CD8-positive, alpha-beta memory T cell (primary cell): ENCODE measurements around the gene KCNJ4. TPM values are rescaled to one million over a fixed set of nuclear protein-coding genes. Genes with fewer than 3 reads are reported as not detected.
A peak's percentile ranks its signal among the peaks of the same experiment; 100 is the strongest.
"Not testable (repeated sequence)": the region's sequence is repeated elsewhere in the genome, so short reads cannot be mapped to it uniquely, and the experiment has no call there.

Experiments used
- CTCF ChIA-PET: fragments of 350-600 bp; sonication (Branson Sonifier 250); formaldehyde crosslinking; loops from one replicate; lab custom pipeline; 2021; ENCODE audit warnings: antibody characterized with exemption; lab: Charles Lee
- POLR2A ChIA-PET: fragments of 350-600 bp; sonication (Branson Sonifier 250); formaldehyde crosslinking; loops from one replicate; lab custom pipeline; 2021; ENCODE audit warnings: antibody characterized with exemption; lab: Charles Lee
- DNase-seq, 5 donors: peaks; one replicate each; pipeline versions ENCODE4 v3.0.0 to v3.0.0-alpha.2; 2020 to 2022; ENCODE audit warnings: mixed read lengths in 1 of 5
- H3K27ac ChIP-seq: one replicate; pipeline ENCODE4 v1.7.0; 2013; ENCODE audit warnings: low read depth, mild to moderate bottlenecking, low read length, moderate library complexity
- H3K27me3 ChIP-seq: 2 replicates; pipeline ENCODE4 v1.7.0; 2013; ENCODE audit warnings: low read length, mild to moderate bottlenecking; ENCODE audit not compliant: insufficient read depth, poor library complexity, severe bottlenecking
- H3K36me3 ChIP-seq: 2 replicates; pipeline ENCODE4 v1.7.0; 2013; ENCODE audit warnings: mild to moderate bottlenecking, low read length, moderate library complexity; ENCODE audit not compliant: insufficient read depth
- H3K4me1 ChIP-seq: 2 replicates; pipeline ENCODE4 v1.7.0; 2013; ENCODE audit warnings: mild to moderate bottlenecking, low read length, moderate library complexity; ENCODE audit not compliant: insufficient read depth
- H3K4me3 ChIP-seq: 2 replicates; pipeline ENCODE4 v1.7.0; 2013; ENCODE audit warnings: mild to moderate bottlenecking, low read length
- H3K9me3 ChIP-seq: 2 replicates; pipeline ENCODE4 v1.7.0; 2013; ENCODE audit warnings: mild to moderate bottlenecking, low read length
- H3K27ac Mint-ChIP-seq, 8 donors: one replicate each; pipeline ENCODE4 v1.8.0; 2020 to 2021; ENCODE audit warnings: mixed read lengths in 8 of 8, mild to moderate bottlenecking in 6 of 8, inconsistent platforms in 3 of 8, moderate library complexity in 3 of 8
- H3K27me3 Mint-ChIP-seq, 2 donors: one replicate each; pipeline ENCODE4 v1.8.0; 2020 to 2021; ENCODE audit warnings: mixed read lengths in 2 of 2, mild to moderate bottlenecking in 1 of 2, moderate library complexity in 1 of 2
- H3K36me3 Mint-ChIP-seq, 3 donors: one replicate each; pipeline ENCODE4 v1.8.0; 2020 to 2021; ENCODE audit warnings: mixed read lengths in 3 of 3, inconsistent platforms in 1 of 3, mild to moderate bottlenecking in 1 of 3
- H3K4me1 Mint-ChIP-seq, 3 donors: one replicate each; pipeline ENCODE4 v1.8.0; 2020 to 2021; ENCODE audit warnings: mixed read lengths in 3 of 3, inconsistent platforms in 1 of 3, mild to moderate bottlenecking in 1 of 3
- H3K4me3 Mint-ChIP-seq, 7 donors: one replicate each; pipeline ENCODE4 v1.8.0; 2020 to 2021; ENCODE audit warnings: mixed read lengths in 7 of 7, mild to moderate bottlenecking in 6 of 7, moderate library complexity in 4 of 7, inconsistent platforms in 2 of 7
- H3K9me3 Mint-ChIP-seq, 5 donors: one replicate each; pipeline ENCODE4 v1.8.0; 2020 to 2022; ENCODE audit warnings: mixed read lengths in 5 of 5, mild to moderate bottlenecking in 3 of 5, moderate library complexity in 2 of 5, inconsistent platforms in 1 of 5
- polyA plus RNA-seq: library from polyadenylated mRNA; unstranded; fragments of 300-500 nt; fragmentation: Illumina TruSeq; gene quantifications from one replicate; pipeline ENCODE4 v1.2.3, GENCODE V29; 2021
- total RNA-seq, 2 experiments: library from RNA; stranded (reverse); gene quantifications; one replicate each; pipeline ENCODE4 v1.2.3, GENCODE V29; 2021

The KCNJ4 gene
- total and polyA plus RNA-seq, 3 experiments from 2014 or later, result not detected

- H3K27me3 Mint-ChIP-seq, H3K27ac Mint-ChIP-seq, H3K36me3 Mint-ChIP-seq, H3K4me3 Mint-ChIP-seq, H3K4me1 ChIP-seq, H3K36me3 ChIP-seq, H3K4me3 ChIP-seq, H3K27me3 ChIP-seq, H3K27ac ChIP-seq, CTCF ChIA-PET, DNase-seq, H3K9me3 Mint-ChIP-seq, POLR2A ChIA-PET, H3K9me3 ChIP-seq: not testable (repeated sequence)
- H3K4me1 Mint-ChIP-seq, result peaks cover 9 to 14% (median 11%) of the 10 kb centered on the region in 3 donors
Observed at GRCh38 chr22:38388506-38389427, 66.2 kb downstream of the KCNJ4 start.

DNA sequence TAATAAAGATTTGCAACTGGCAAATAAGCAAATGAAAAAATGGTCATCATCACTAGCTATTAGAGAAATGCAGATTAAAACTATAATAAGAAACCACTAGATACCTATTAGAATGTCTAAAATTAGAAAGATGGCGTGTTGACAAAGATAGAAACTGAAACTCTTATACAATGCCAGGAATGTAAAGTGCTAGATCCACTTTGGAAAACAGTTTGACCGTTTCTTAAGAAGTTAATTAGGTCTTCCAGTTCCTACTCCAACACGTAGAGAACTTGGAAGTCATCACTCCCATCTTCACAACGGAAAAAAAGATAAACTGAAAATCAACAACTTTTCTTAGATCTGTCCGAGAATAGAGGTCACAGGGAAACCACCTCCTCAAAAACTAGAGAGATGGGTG lies 68.1 kb downstream of the KCNJ4 start:
- H3K4me1 ChIP-seq, H3K27ac ChIP-seq, H3K4me1 Mint-ChIP-seq, H3K36me3 Mint-ChIP-seq, H3K4me3 ChIP-seq, DNase-seq, H3K9me3 Mint-ChIP-seq, H3K27me3 ChIP-seq, H3K9me3 ChIP-seq, H3K36me3 ChIP-seq, CTCF ChIA-PET, POLR2A ChIA-PET, H3K27me3 Mint-ChIP-seq: not testable (repeated sequence)
- H3K27ac Mint-ChIP-seq, result peak overlapping the region in 1 of 8 donors; percentile 3
- H3K4me3 Mint-ChIP-seq, result peak overlapping the region in 2 of 7 donors; percentile 40 to 48

DNA sequence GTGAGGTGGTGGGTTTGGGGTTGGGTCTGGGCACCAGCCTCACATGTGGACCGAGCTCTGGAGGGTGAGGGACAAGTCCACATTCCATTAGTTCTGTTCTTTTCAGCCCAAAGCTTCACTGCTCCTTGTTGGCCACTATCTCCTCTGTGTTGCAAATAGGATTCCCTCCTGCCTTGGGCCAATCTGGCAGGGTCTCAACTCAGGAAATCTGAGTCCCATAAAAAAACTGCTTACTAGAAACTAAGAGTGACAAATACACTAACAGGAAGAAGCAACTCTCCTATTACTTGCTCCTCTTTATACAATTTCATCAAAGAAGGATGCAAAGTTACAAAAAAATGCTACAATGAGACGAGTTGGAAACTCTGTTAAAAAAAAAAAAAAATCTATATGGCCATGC lies 71.6 kb downstream of the KCNJ4 start:
- Histone ChIP-seq H3K4me3 (no peak overlapping the region), H3K9me3 (no peaks in the 10 kb centered on the region), H3K4me1 (no peaks in the 10 kb centered on the region), H3K27ac (no peak overlapping the region), H3K36me3 (no peaks in the 10 kb centered on the region), H3K27me3 (no peaks in the 10 kb centered on the region)
- Mint-ChIP-seq H3K9me3 (no peaks in the 10 kb centered on the region), H3K27ac (no peak overlapping the region), H3K27me3 (peaks cover 0 to 1% of the 10 kb centered on the region in 2 donors), H3K4me3 (no peak overlapping the region), H3K36me3 (peaks cover 0 to 9% (median 0%) of the 10 kb centered on the region in 3 donors), H3K4me1 (peaks cover 0 to 6% (median 2%) of the 10 kb centered on the region in 3 donors)
- CTCF ChIA-PET, result no interaction called here
- no peak for DNase-seq
- POLR2A ChIA-PET, result no interaction called here

- POLR2A ChIA-PET, H3K4me3 Mint-ChIP-seq, H3K9me3 ChIP-seq, H3K4me3 ChIP-seq, H3K27ac ChIP-seq, H3K27me3 Mint-ChIP-seq, H3K27me3 ChIP-seq, DNase-seq, H3K9me3 Mint-ChIP-seq, H3K36me3 ChIP-seq, CTCF ChIA-PET, H3K27ac Mint-ChIP-seq, H3K4me1 Mint-ChIP-seq, H3K4me1 ChIP-seq: not testable (repeated sequence)
- peaks cover 0 to 10% (median 0%) of the 10 kb centered on the region in 3 donors for H3K36me3 Mint-ChIP-seq
Observed at GRCh38 chr22:38381371-38381770, 73.6 kb downstream of the KCNJ4 start.

Other genes with a start within 250 kb of the KCNJ4 start
- gene TMEM184B, start 182.2 kb downstream of the KCNJ4 start, total RNA-seq, result 10 to 100 TPM; 29.0 to 31.7 TPM
- gene TMEM184B, start 182.2 kb downstream of the KCNJ4 start, polyA plus RNA-seq, result 23.4 TPM
- gene CSNK1E, start 137.8 kb downstream of the KCNJ4 start, total RNA-seq, result 100 to 1,000 TPM; 102 to 105 TPM
- 14.1 TPM for gene CSNK1E, start 137.8 kb downstream of the KCNJ4 start, polyA plus RNA-seq
- under 1 TPM; 0.13 to 0.33 TPM for gene KDELR3, start 12.9 kb upstream of the KCNJ4 start, total RNA-seq
- gene KDELR3, start 12.9 kb upstream of the KCNJ4 start, polyA plus RNA-seq, result 0.45 TPM
- 100 to 1,000 TPM; 358 to 369 TPM for gene DDX17, start 51.1 kb upstream of the KCNJ4 start, total RNA-seq
- 41.4 TPM for gene DDX17, start 51.1 kb upstream of the KCNJ4 start, polyA plus RNA-seq
- gene DMC1, start 115.0 kb upstream of the KCNJ4 start, total RNA-seq, result 10 to 100 TPM; 10.9 to 17.2 TPM
- not detected for gene DMC1, start 115.0 kb upstream of the KCNJ4 start, polyA plus RNA-seq
- under 1 TPM; 0.75 to 0.92 TPM for gene FAM227A, start 201.2 kb upstream of the KCNJ4 start, total RNA-seq
- 0.08 TPM for gene FAM227A, start 201.2 kb upstream of the KCNJ4 start, polyA plus RNA-seq
- gene CBY1, start 201.4 kb upstream of the KCNJ4 start, total RNA-seq, result 10 to 100 TPM; 14.0 to 15.1 TPM
- 7.6 TPM for gene CBY1, start 201.4 kb upstream of the KCNJ4 start, polyA plus RNA-seq
- gene TOMM22, start 226.8 kb upstream of the KCNJ4 start, total RNA-seq, result 100 to 1,000 TPM; 207 to 210 TPM
- gene TOMM22, start 226.8 kb upstream of the KCNJ4 start, polyA plus RNA-seq, result 61.4 TPM
- gene JOSD1, start 245.7 kb upstream of the KCNJ4 start, total RNA-seq, result 10 to 100 TPM; 86.0 to 96.4 TPM
- gene JOSD1, start 245.7 kb upstream of the KCNJ4 start, polyA plus RNA-seq, result 9.3 TPM